ENCODE data around the gene ZNF319.
A peak's percentile ranks its signal among the peaks of the same experiment; 100 is the strongest.

The ZNF319 gene

DNA sequence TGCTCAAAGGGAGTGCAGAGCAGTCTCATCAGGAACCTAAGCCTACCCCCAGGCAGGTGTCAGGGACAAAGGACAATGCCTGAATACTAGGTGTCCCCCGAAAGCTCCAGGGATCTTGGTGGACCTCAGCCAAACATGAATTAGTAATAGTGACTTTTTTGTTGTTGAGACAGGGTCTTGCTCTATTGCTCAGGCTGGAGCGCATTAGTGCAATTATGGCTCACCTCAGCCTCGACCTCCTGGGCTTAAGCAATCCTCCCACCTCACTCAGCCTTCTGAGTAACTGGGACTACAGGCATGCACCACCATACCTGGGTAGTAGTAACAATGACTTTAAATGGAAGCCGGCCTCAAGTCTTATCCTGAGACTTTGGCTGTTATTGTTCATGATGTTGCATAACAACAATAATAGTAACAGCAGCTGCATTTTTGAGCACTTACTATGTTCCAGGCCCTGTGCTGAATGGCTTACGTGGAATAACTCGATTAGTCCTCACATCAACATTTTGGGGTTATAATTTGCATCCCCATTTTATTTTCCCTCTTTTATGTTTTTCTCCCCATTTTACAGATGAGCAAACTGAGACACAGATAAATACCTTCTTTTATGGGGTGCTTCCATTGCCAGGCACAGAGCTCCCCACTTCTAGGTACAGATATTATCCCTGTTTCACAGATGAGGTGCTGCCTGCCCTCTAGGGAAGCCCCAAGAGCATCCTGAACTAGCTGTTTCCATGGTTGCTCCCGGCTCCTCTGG, 49.1 kb downstream of the ZNF319 start:
- DNase-seq: no peak

DNA sequence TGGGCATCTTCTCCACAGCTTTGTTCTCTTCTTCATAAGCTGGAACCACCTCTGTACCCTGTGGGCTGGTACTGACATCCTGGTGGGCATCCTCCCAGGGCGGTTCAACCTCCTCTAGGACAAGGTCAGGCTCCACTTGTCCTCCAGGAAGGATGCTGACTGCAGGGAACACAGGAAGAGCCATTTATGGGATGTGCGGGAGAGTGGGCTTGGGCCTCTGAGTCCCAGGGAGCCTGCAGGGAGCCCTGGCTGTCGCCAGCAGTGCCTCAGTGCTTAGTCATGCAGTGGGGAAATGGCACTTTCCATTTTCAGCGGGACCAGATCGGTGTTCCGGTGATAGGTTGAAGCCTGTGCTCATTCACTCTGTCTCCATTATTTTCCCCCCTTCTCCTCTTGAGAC, 50.1 kb downstream of the ZNF319 start:
- DNase-seq: no peak

DNA sequence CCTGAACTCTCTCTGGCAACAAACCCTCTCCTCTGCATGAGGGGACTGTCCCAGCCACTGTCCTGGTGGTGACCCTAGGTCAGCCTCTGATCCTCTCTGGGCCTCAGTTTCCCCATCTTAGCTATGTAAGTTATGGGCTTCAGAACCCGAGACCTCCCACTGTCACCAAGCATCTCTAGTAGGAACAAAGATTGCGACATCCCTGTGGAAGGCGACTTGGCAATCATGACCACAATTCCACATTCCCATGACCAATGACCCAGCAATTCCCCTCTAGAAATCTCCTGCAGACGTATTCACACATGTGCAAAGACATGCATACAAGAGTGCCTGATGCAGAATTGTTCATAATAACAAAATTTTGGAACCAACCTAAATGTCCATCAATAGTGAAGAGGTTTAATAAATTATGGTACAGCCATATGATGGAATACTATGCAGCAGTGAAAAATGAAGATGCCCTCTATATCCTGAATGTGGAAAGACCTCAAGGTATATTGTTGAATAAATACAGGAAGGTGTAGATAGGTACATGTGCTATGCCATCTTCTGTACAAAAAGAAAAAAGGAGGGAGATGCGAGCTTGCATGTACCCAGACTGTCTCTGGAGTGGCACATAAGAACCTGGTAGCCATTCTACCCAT, 50.8 kb downstream of the ZNF319 start:
- no peak for DNase-seq

DNA sequence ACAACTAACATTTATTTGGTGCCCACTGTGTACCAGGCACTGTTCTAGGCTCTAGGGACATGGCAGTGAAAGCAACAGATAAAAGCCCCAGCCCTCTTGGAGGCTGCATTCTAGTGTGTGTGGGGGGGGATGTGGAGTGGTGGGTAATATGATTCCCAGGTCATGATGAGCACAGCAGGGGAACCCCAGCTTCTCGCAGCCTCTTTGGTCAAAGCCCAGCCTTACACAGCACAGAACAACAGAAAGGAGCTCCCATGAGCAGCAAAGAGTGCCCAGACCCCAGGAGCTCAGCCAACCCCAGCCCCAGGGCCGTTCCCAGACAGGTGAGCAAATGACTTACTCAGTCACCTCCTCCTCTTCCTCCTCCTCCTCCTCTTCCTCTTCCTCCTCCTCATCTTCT, 51.5 kb downstream of the ZNF319 start:
- no peak for DNase-seq

DNA sequence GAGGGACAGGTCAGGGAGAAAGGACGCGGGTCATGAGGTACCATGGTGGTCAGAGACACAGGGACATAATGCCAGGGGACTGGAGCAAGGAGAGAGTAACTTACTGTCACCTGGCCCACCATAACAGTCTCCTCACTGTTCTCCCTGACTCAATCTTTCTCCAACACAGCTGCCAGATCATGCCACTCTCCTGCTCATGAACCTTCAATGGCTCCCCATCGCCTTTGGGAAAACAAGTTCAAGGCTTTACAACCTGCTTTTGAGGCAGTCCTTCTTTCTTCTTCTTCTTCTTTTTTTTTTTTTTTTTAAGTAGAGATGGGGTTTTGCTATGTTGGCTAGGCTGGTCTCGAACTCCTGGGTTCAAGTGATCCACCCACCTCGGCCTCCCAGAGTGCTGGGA, 52.4 kb downstream of the ZNF319 start:
- DNase-seq: no peak

DNA sequence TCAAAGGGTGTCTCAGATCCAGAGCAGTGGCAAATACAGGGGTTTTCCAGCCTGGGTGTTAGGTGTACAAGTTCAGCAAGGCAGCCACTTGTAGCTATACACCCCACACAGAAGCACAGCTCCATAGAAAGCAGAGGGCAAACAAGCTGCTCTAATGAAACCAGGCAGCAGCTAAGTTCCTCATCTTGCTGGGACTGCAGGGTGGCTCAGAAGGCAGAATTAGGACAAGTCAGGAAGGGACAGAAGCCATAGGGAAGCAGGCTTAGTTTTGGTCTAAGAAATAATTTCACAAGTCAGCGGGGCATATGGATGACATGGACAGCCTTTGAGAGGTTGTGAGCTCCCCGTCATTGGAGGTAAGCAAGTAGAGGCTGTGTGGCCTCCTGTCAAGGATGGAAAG, 53.2 kb downstream of the ZNF319 start:
- no peak for DNase-seq

DNA sequence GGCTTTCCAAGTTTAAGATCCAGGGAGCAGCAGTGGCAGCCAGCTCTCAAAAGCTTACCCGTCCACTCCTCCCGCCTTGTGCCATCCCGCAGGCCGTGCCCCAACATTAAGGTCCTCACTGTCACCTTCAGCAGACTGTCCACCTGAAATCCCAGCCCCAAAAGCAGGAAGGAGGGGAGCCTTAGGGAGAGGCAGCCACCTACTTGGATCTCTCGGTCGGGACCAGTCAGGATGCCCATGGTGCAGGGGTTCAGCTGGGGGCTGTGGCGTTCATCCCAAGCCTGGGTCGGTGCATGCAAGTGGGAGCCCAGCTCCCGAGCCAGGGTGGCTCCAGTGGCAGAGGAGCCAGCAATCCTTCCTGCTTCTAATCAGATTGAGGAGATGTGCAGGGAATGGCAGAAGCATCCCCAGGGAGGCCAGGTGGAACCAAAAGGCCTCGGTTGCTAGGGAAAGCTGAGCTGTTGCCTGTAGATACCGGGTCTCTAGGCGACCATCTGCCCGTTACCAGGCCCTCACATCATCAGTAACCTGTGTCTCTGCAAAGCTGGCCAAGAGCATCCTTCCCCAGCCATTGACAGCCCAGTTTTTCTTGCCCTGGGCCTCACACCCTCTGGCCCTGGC, 54.2 kb downstream of the ZNF319 start:
- DNase-seq: peak; percentile 33

DNA sequence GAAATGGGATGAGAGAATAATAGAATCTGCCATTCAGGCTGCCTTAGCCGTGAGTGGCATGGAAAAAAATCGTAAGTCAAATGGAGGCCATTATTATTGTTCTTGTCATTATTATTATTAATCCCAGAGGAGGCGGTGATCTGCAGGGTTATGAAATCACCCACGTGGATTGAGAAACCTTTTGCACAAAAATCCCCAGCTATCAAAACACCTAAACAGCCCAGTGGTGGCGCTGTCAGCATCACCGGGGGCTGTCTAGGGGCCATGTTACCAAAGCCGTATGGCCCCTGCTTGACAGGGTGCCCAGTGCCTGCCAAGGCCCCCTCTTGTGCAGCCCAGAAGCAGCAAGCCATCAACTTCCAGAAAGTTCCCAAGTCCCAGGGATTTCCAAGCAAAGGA, 54.7 kb downstream of the ZNF319 start:
- DNase-seq: no peak

DNA sequence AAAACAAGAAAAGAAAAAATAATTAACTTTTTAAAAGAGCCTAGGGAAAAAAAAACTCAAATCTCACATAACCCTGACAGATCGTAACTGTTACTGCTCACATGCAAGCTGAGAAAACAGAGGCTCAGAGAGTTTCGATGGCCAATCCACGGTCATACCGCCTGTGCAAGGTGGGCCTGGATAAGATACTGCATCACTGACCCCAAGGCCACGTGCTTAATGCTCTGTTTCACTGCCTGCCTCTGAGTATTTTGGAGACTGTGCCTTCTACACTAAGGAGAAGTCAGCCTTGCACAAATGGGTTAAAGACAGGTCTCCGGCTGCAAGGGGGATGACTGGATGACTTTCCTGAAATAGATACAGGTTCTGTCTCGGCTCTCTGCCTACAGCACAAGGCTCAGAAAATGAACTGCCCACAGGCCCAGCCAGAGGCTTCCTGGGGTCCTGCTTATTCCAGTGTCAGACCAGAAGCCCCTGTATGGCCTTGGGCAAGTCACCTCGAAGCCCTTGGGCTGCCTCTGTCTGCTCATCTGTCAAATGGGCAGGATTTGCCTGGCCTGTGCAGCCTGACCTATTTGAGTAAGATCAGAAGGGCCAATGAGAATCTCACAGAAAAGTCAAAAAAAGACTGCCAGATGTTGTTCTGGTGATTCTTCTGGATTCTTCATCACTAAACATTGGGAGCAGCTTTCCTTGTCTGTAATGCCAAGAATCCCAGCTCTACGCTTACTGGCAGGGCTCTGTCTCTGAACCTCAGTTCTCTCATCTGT, 55.3 kb downstream of the ZNF319 start:
- DNase-seq: no peak

All from NCI-H146 (cell line).